ENCODE results near the gene DTHD1.

DNA sequence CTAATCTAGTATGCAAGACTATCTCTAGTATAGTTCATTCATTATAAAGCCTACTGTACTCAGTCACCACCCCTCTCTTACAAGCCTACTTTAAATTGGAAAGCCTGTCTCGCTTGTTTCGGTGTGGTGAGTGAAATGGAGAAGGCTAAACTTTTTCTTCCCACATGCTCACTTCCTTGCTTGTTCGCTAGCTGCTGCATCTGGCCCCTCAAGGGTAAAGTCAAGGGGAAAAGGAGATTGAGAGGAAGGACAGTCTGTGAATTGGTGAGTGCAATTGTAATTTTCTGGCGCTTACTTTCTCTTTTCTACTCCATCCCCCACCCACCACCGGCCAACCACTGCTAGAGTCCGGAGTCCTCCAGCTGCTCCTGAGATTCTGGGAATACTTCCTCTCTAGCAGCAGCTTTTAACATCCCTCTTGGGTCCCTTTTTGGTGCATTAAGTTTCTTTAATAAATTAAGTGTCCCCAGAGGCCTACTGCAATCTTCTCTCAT is 25.0 kb upstream of the DTHD1 start:
- TF ChIP-seq, protein P1, sequence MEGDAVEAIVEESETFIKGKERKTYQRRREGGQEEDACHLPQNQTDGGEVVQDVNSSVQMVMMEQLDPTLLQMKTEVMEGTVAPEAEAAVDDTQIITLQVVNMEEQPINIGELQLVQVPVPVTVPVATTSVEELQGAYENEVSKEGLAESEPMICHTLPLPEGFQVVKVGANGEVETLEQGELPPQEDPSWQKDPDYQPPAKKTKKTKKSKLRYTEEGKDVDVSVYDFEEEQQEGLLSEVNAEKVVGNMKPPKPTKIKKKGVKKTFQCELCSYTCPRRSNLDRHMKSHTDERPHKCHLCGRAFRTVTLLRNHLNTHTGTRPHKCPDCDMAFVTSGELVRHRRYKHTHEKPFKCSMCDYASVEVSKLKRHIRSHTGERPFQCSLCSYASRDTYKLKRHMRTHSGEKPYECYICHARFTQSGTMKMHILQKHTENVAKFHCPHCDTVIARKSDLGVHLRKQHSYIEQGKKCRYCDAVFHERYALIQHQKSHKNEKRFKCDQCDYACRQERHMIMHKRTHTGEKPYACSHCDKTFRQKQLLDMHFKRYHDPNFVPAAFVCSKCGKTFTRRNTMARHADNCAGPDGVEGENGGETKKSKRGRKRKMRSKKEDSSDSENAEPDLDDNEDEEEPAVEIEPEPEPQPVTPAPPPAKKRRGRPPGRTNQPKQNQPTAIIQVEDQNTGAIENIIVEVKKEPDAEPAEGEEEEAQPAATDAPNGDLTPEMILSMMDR (IDR thresholded peaks at IDR 0.05): no peak
- TF ChIP-seq POLR2A (IDR thresholded peaks at IDR 0.05) (no peak), EP300 (IDR thresholded peaks at IDR 0.05) (no peak)
